T-helper 17 cell (primary cell): ENCODE data around the gene BBLN. TPM values are rescaled to one million over a fixed set of nuclear protein-coding genes. Genes with fewer than 3 reads are reported as not detected.

Experiments used
- ATAC-seq: fragments of 150-1000 bp; cut with Tn5 transposase; 2 replicates; pipeline ENCODE4 v1.10.0; 2021; ENCODE audit warnings: mild to moderate bottlenecking, moderate library complexity
- DNase-seq, 3 donors: peaks; one replicate each; pipeline versions ENCODE4 v3.0.0 to v3.0.0-alpha.2; 2020 to 2021
- H3K9me3 ChIP-seq: one replicate; pipeline ENCODE4 v1.7.0; 2013; ENCODE audit warnings: low read length, mild to moderate bottlenecking; ENCODE audit not compliant: control insufficient read depth, poor library complexity, severe bottlenecking
- H3K27ac Mint-ChIP-seq: one replicate; pipeline ENCODE4 v1.8.0; 2022; ENCODE audit warnings: mild to moderate bottlenecking, moderate library complexity, mixed read lengths
- H3K27me3 Mint-ChIP-seq: one replicate; pipeline ENCODE4 v1.8.0; 2022; ENCODE audit warnings: mixed read lengths
- H3K36me3 Mint-ChIP-seq: one replicate; pipeline ENCODE4 v1.8.0; 2022; ENCODE audit warnings: low read depth, mixed read lengths
- H3K4me1 Mint-ChIP-seq: one replicate; pipeline ENCODE4 v1.8.0; 2022; ENCODE audit warnings: mild to moderate bottlenecking, mixed read lengths
- H3K4me3 Mint-ChIP-seq: one replicate; pipeline ENCODE4 v1.8.0; 2022; ENCODE audit warnings: mild to moderate bottlenecking, moderate library complexity, mixed read lengths
- total RNA-seq, 4 donors: library from RNA in 2 of 4; stranded (reverse) in 2 of 4; gene quantifications; one replicate each; pipeline ENCODE4 v1.2.3 and lab custom pipeline; 2022 to 2026

The BBLN gene
- total RNA-seq, 2 donors from 2014 or later, result 71.0 to 87.9 TPM

GRCh38 chr9:128120741-128121465, 39.2 kb upstream of the BBLN start:
- Mint-ChIP-seq H3K4me3 (no peak overlapping the region), H3K36me3 (no peaks in the 10 kb centered on the region), H3K4me1 (peaks cover 19% of the 10 kb centered on the region), H3K27me3 (no peaks in the 10 kb centered on the region), H3K27ac (no peak overlapping the region)
- DNase-seq (no peak), ATAC-seq (no peak)
- H3K9me3 ChIP-seq, result no peaks in the 10 kb centered on the region

GRCh38 chr9:128121466-128121810, 38.6 kb upstream of the BBLN start:
- Mint-ChIP-seq H3K27ac (no peak overlapping the region), H3K4me1 (peaks cover 24% of the 10 kb centered on the region), H3K36me3 (no peaks in the 10 kb centered on the region), H3K27me3 (no peaks in the 10 kb centered on the region), H3K4me3 (no peak overlapping the region)
- no peaks in the 10 kb centered on the region for H3K9me3 ChIP-seq
- DNase-seq, result no peak
- no peak for ATAC-seq

GRCh38 chr9:128121924-128122808, 37.9 kb upstream of the BBLN start:
- Mint-ChIP-seq H3K27ac (no peak overlapping the region), H3K27me3 (no peaks in the 10 kb centered on the region), H3K36me3 (no peaks in the 10 kb centered on the region), H3K4me3 (no peak overlapping the region), H3K4me1 (peaks cover 24% of the 10 kb centered on the region)
- no peaks in the 10 kb centered on the region for H3K9me3 ChIP-seq
- no peak for DNase-seq
- ATAC-seq, result no peak

GRCh38 chr9:128122809-128123175, 37.3 kb upstream of the BBLN start:
- H3K4me3 Mint-ChIP-seq, result no peak overlapping the region
- ATAC-seq (no peak), DNase-seq (no peak)
- H3K27ac Mint-ChIP-seq, result no peak overlapping the region
- no peaks in the 10 kb centered on the region for H3K27me3 Mint-ChIP-seq
- peaks cover 20% of the 10 kb centered on the region for H3K4me1 Mint-ChIP-seq
- no peaks in the 10 kb centered on the region for H3K9me3 ChIP-seq
- no peaks in the 10 kb centered on the region for H3K36me3 Mint-ChIP-seq

- DNase-seq, result no peak
- H3K27ac Mint-ChIP-seq, result no peak overlapping the region
These were observed 36.5 kb upstream of the BBLN start for GRCh38 chr9:128123451-128124080.

GRCh38 chr9:128124451-128124850, 35.6 kb upstream of the BBLN start:
- no peaks in the 10 kb centered on the region for H3K9me3 ChIP-seq
- no peaks in the 10 kb centered on the region for H3K36me3 Mint-ChIP-seq
- DNase-seq (no peak), ATAC-seq (no peak)
- H3K27ac Mint-ChIP-seq, result no peak overlapping the region
- H3K4me1 Mint-ChIP-seq, result peaks cover 22% of the 10 kb centered on the region
- no peaks in the 10 kb centered on the region for H3K27me3 Mint-ChIP-seq
- peak overlapping the region; percentile 31 for H3K4me3 Mint-ChIP-seq

More at GRCh38 chr9:128123451-128124080, 36.5 kb upstream of the BBLN start:
- Mint-ChIP-seq H3K27me3 (no peaks in the 10 kb centered on the region), H3K36me3 (no peaks in the 10 kb centered on the region), H3K4me3 (no peak overlapping the region), H3K4me1 (peaks cover 17% of the 10 kb centered on the region)
- ATAC-seq, result no peak
- H3K9me3 ChIP-seq, result no peaks in the 10 kb centered on the region

- H3K36me3 Mint-ChIP-seq, result no peaks in the 10 kb centered on the region
- no peaks in the 10 kb centered on the region for H3K27me3 Mint-ChIP-seq
- no peak for ATAC-seq
- peak overlapping the region; percentile 96 for H3K27ac Mint-ChIP-seq
- no peaks in the 10 kb centered on the region for H3K9me3 ChIP-seq
- H3K4me3 Mint-ChIP-seq, result peak overlapping the region; percentile 31
- H3K4me1 Mint-ChIP-seq, result peaks cover 27% of the 10 kb centered on the region
- peak in 2 of 3 donors; percentile 28 to 30 for DNase-seq
These were observed 35.0 kb upstream of the BBLN start for GRCh38 chr9:128124873-128125579.

GRCh38 chr9:128125580-128126354, 34.3 kb upstream of the BBLN start:
- Mint-ChIP-seq H3K27ac (peak overlapping the region; percentile 96), H3K4me1 (peaks cover 27% of the 10 kb centered on the region), H3K4me3 (peak overlapping the region; percentile 99), H3K36me3 (no peaks in the 10 kb centered on the region), H3K27me3 (no peaks in the 10 kb centered on the region)
- DNase-seq (no peak), ATAC-seq (no peak)
- H3K9me3 ChIP-seq, result no peaks in the 10 kb centered on the region

- DNase-seq (peak; percentile 76 to 79 (median 79)), ATAC-seq (peak; percentile 79)
- H3K9me3 ChIP-seq, result no peaks in the 10 kb centered on the region
- Mint-ChIP-seq H3K27me3 (no peaks in the 10 kb centered on the region), H3K27ac (peak within 1 kb of the TSS; percentile 96), H3K4me1 (peaks cover 27% of the 10 kb centered on the region), H3K36me3 (no peaks in the 10 kb centered on the region), H3K4me3 (peak within 1 kb of the TSS; percentile 99)
These were observed 32.5 kb upstream of the BBLN start, which contains the start of gene PTGES2 for GRCh38 chr9:128127568-128127989. Gene PTGES2, minus strand, starts transcription at chr9:128127729. Its CDS starts 12 bp downstream, at chr9:128127717.

GRCh38 chr9:128127990-128128835, 31.9 kb upstream of the BBLN start:
- H3K27me3 Mint-ChIP-seq, result peaks cover 4% of the 10 kb centered on the region
- H3K27ac Mint-ChIP-seq, result peak overlapping the region; percentile 96
- DNase-seq, result peak; percentile 73 to 83 (median 82)
- peak; percentile 81 for ATAC-seq
- no peaks in the 10 kb centered on the region for H3K9me3 ChIP-seq
- peak overlapping the region; percentile 99 for H3K4me3 Mint-ChIP-seq
- peaks cover 27% of the 10 kb centered on the region for H3K4me1 Mint-ChIP-seq
- H3K36me3 Mint-ChIP-seq, result no peaks in the 10 kb centered on the region

- ATAC-seq, result no peak
- Mint-ChIP-seq H3K27ac (peak overlapping the region; percentile 96), H3K27me3 (peaks cover 7% of the 10 kb centered on the region), H3K36me3 (no peaks in the 10 kb centered on the region), H3K4me3 (peak overlapping the region; percentile 99), H3K4me1 (peaks cover 27% of the 10 kb centered on the region)
- no peak for DNase-seq
- no peaks in the 10 kb centered on the region for H3K9me3 ChIP-seq
These were observed 31.1 kb upstream of the BBLN start for GRCh38 chr9:128128836-128129590.
